Activated T-cell treated with anti-CD3 and anti-CD28 coated beads for 1 hour (primary cell): ENCODE results near the gene PIN4.
A peak's percentile ranks its signal among the peaks of the same experiment; 100 is the strongest.
"Not testable (repeated sequence)": the region's sequence is repeated elsewhere in the genome, so short reads cannot be mapped to it uniquely, and the experiment has no call there.

Experiments used
- DNase-seq: peaks from one replicate; pipeline ENCODE4 v3.0.0-alpha.2; 2020; ENCODE audit warnings: low read depth

PIN4 gene

GRCh38 chrX:72181178-72182125, at the start of gene PIN4:
TSS of gene PIN4 (plus strand) at chrX:72181757. CDS start at chrX:72181786, 29 bp downstream.
- peak; percentile 62 for DNase-seq

GRCh38 chrX:72132456-72132855, 49.1 kb upstream of the PIN4 start:
- no peak for DNase-seq

- DNase-seq, result no peak
Observed at GRCh38 chrX:72133851-72134546, 47.6 kb upstream of the PIN4 start.

- DNase-seq, result no peak
Observed at GRCh38 chrX:72137846-72138495, 43.6 kb upstream of the PIN4 start.

GRCh38 chrX:72139538-72139937, 42.0 kb upstream of the PIN4 start:
- no peak for DNase-seq

- DNase-seq, result no peak
Observed at GRCh38 chrX:72141372-72142004, 40.1 kb upstream of the PIN4 start.

- no peak for DNase-seq
Observed at GRCh38 chrX:72142094-72142793, 39.3 kb upstream of the PIN4 start.

- DNase-seq, result no peak
Observed at GRCh38 chrX:72142794-72143608, 38.6 kb upstream of the PIN4 start.

GRCh38 chrX:72143609-72143907, 38.0 kb upstream of the PIN4 start:
- DNase-seq, result no peak

GRCh38 chrX:72145181-72145580, 36.4 kb upstream of the PIN4 start:
- no peak for DNase-seq

GRCh38 chrX:72146527-72146926, 35.0 kb upstream of the PIN4 start:
- DNase-seq, result no peak

GRCh38 chrX:72158773-72159172, 22.8 kb upstream of the PIN4 start:
- no peak for DNase-seq

- no peak for DNase-seq
Observed at GRCh38 chrX:72159769-72160168, 21.8 kb upstream of the PIN4 start.

- no peak for DNase-seq
Observed at GRCh38 chrX:72165551-72165950, 16.0 kb upstream of the PIN4 start.

- no peak for DNase-seq
Observed at GRCh38 chrX:72169008-72169728, 12.4 kb upstream of the PIN4 start.

GRCh38 chrX:72176289-72176688, 5.3 kb upstream of the PIN4 start:
- DNase-seq, result not testable (repeated sequence)

GRCh38 chrX:72176981-72177380, 4.6 kb upstream of the PIN4 start:
- DNase-seq, result no peak

GRCh38 chrX:72180539-72180938, 1.0 kb upstream of the PIN4 start:
- DNase-seq, result no peak

GRCh38 chrX:72182924-72183323, 1.4 kb downstream of the PIN4 start:
- DNase-seq, result no peak

GRCh38 chrX:72201836-72202536, 20.4 kb downstream of the PIN4 start:
- no peak for DNase-seq
